Lower leg skin (tissue), 3 donors: ENCODE data around the gene WWOX.

Source experiments
- CTCF ChIP-seq, 3 donors: fragments of 450-650 bp; IDR thresholded peaks; one replicate each; pipeline ENCODE4 v1.5.1; 2016; ENCODE audit warnings: antibody characterized with exemption in 3 of 3, mild to moderate bottlenecking in 3 of 3, moderate library complexity in 2 of 3
- POLR2A ChIP-seq, 2 donors: fragments of 450-650 bp; IDR thresholded peaks; one replicate each; pipeline ENCODE4 v1.6.1; 2016 to 2017; ENCODE audit warnings: antibody characterized with exemption in 2 of 2, mild to moderate bottlenecking in 1 of 2, moderate library complexity in 1 of 2

GRCh38 chr16:78882150-78882549 is 782.7 kb downstream of the WWOX start:
- TF ChIP-seq POLR2A (IDR thresholded peaks at IDR 0.05) (no peak), CTCF (IDR thresholded peaks at IDR 0.05) (no peak)
